ENCODE results near the gene HDLBP.

HDLBP gene

DNA sequence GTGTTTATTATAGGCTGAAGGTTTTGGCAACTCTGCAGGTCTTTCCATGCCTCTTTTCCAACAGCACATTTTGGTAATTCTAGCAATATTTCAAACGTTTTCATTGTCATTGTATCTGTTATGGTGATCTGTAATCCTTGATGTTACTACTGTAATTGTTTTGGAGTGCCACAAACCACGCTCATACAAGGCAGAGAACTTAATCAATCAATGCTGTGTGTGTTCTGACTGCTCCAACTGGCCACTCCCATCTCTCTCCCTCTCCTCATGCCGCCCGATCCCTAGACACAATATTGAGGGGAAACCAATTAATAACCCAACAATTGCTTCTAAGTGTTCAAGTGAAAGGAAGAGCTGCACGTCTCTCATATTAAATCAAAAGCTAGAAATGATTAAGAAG lies 32.9 kb downstream of the HDLBP start:
- Histone ChIP-seq H3K4me3 (replicated peaks; ENCODE audit: insufficient read depth, low read length) (no peak overlapping the region), H3K27me3 (ENCODE audit: insufficient read depth, poor library complexity, severe bottlenecking) (no peaks in the 10 kb centered on the region), H3K27ac (replicated peaks) (no peak overlapping the region)
- DNase-seq (ENCODE audit: low read depth in 1 of 2, low spot score in 1 of 2) = no peak
- no peak for TF ChIP-seq CTCF (IDR thresholded peaks at IDR 0.05; ENCODE audit: insufficient read depth, low read length)
- TF ChIP-seq REST (IDR thresholded peaks at IDR 0.05; ENCODE audit: insufficient replicate concordance, low read depth) = no peak
- TF ChIP-seq SPI1 (IDR thresholded peaks at IDR 0.05; ENCODE audit: borderline replicate concordance, low read depth) = no peak
- no peak for TF ChIP-seq GABPA (IDR thresholded peaks at IDR 0.05; ENCODE audit: low read depth)
- no peak for TF ChIP-seq POLR2AphosphoS5 (IDR thresholded peaks at IDR 0.05; ENCODE audit: low read depth)

DNA sequence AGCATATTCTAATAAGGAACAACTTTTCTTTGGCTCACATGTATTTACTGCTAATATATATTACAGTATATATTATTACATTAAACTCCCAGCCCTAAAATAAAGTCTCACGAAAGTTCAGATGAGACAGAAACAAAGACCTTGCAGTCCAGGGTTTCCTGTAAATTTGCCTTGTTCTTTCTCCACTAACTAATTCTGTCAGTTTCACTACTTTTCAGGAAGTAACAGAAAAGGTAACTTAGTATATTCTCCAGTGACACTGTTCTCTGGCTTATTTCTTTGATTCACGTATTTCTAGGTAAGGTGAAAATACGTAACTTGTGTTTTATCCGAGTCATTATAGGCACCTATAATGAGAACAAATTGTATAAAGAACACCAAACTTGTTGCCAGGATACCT lies 35.2 kb downstream of the HDLBP start:
- H3K4me3 ChIP-seq (replicated peaks; ENCODE audit: insufficient read depth, low read length) = no peak overlapping the region
- DNase-seq (ENCODE audit: low read depth in 1 of 2, low spot score in 1 of 2) = no peak
- H3K27me3 ChIP-seq (ENCODE audit: insufficient read depth, poor library complexity, severe bottlenecking) = no peaks in the 10 kb centered on the region
- no peak overlapping the region for H3K27ac ChIP-seq (replicated peaks)
- TF ChIP-seq SPI1 (IDR thresholded peaks at IDR 0.05; ENCODE audit: borderline replicate concordance, low read depth) = no peak
- TF ChIP-seq POLR2AphosphoS5 (IDR thresholded peaks at IDR 0.05; ENCODE audit: low read depth) = no peak
- no peak for TF ChIP-seq CTCF (IDR thresholded peaks at IDR 0.05; ENCODE audit: insufficient read depth, low read length)
- TF ChIP-seq REST (IDR thresholded peaks at IDR 0.05; ENCODE audit: insufficient replicate concordance, low read depth) = no peak
- no peak for TF ChIP-seq GABPA (IDR thresholded peaks at IDR 0.05; ENCODE audit: low read depth)

DNA sequence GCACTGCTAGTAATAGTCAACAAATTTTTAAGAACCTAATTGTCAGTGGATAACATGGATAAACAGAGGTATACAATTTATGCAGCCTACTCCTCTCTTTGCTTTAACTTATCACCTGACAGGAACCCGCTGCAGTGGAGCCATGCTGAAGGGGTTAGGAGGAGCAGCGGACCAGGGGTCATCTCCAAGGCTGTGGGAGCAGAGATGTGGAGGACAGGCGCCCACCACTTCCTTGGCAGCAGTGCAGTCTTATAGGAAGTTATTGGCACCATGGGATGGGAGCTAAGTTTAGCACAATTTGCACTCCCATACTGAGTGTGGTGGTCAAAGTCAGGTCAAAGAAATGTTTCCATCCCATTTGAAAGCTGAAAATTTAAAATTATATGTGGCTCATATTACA lies 35.6 kb downstream of the HDLBP start:
- TF ChIP-seq REST (IDR thresholded peaks at IDR 0.05; ENCODE audit: insufficient replicate concordance, low read depth) (no peak), GABPA (IDR thresholded peaks at IDR 0.05; ENCODE audit: low read depth) (no peak), CTCF (IDR thresholded peaks at IDR 0.05; ENCODE audit: insufficient read depth, low read length) (no peak), SPI1 (IDR thresholded peaks at IDR 0.05; ENCODE audit: borderline replicate concordance, low read depth) (no peak), POLR2AphosphoS5 (IDR thresholded peaks at IDR 0.05; ENCODE audit: low read depth) (no peak)
- Histone ChIP-seq H3K4me3 (replicated peaks; ENCODE audit: insufficient read depth, low read length) (no peak overlapping the region), H3K27ac (replicated peaks) (no peak overlapping the region)

More for the DNA sequence above, 35.6 kb downstream of the HDLBP start:
- no peak for DNase-seq (ENCODE audit: low read depth in 1 of 2, low spot score in 1 of 2)
- no peaks in the 10 kb centered on the region for H3K27me3 ChIP-seq (ENCODE audit: insufficient read depth, poor library complexity, severe bottlenecking)

All from HL-60 (cell line).